ENCODE measurements around the gene ETV7. TPM values are rescaled to one million over a fixed set of nuclear protein-coding genes. Genes with fewer than 3 reads are reported as not detected.

The ETV7 gene
- total RNA-seq, 2 experiments from 2014 or later, result 0.51 to 0.86 TPM

GRCh38 chr6:36324191-36324590 is 63.3 kb downstream of the ETV7 start:
- POLR2A ChIA-PET, result no interaction called here
- H3K27me3 Mint-ChIP-seq, result no peaks in the 10 kb centered on the region
- H3K4me1 Mint-ChIP-seq (ENCODE audit: low read depth), result no peaks in the 10 kb centered on the region
- intact Hi-C loops (cut with micrococcal nuclease), result no loop called here
- DNase-seq, result no peak
- TF ChIP-seq CTCF (IDR thresholded peaks at IDR 0.05), result no peak
- CTCF ChIA-PET, result interaction anchor here (1.0 to 3.8 kb wide), 2 partner anchors 16 to 22 kb away, joined by 4 to 20 read pairs; no protein-coding TSS in a partner anchor
- no peak for ATAC-seq
- no peaks in the 10 kb centered on the region for H3K9me3 Mint-ChIP-seq
- no peaks in the 10 kb centered on the region for H3K36me3 Mint-ChIP-seq (ENCODE audit: low read depth)
- H3K4me3 Mint-ChIP-seq, result no peak overlapping the region
- H3K27ac Mint-ChIP-seq, result no peak overlapping the region

- CTCF ChIA-PET, result interaction anchor here (3.8 to 9.3 kb wide), 2 partner anchors 17 to 19 kb away, joined by 20 to 60 read pairs; no protein-coding TSS in a partner anchor
- POLR2A ChIA-PET, result no interaction called here
- intact Hi-C loops (cut with micrococcal nuclease), result no loop called here
- Mint-ChIP-seq H3K4me1 (ENCODE audit: low read depth) (no peaks in the 10 kb centered on the region), H3K36me3 (ENCODE audit: low read depth) (no peaks in the 10 kb centered on the region), H3K4me3 (no peak overlapping the region), H3K27ac (no peak overlapping the region), H3K9me3 (no peaks in the 10 kb centered on the region), H3K27me3 (no peaks in the 10 kb centered on the region)
- ATAC-seq (no peak), DNase-seq (no peak)
- no peak for TF ChIP-seq CTCF (IDR thresholded peaks at IDR 0.05)
These were observed 64.4 kb downstream of the ETV7 start for GRCh38 chr6:36323062-36323461.

- ChIA-PET CTCF (interaction anchor here (1.3 to 9.3 kb wide), 3 partner anchors 18 to 71 kb away, joined by 3 to 60 read pairs (median 6); no protein-coding TSS in a partner anchor), POLR2A (no interaction called here)
- intact Hi-C loops (cut with micrococcal nuclease), result no loop called here
- no peak for DNase-seq
- Mint-ChIP-seq H3K9me3 (no peaks in the 10 kb centered on the region), H3K27ac (no peak overlapping the region), H3K4me3 (no peak overlapping the region), H3K27me3 (no peaks in the 10 kb centered on the region), H3K4me1 (ENCODE audit: low read depth) (no peaks in the 10 kb centered on the region), H3K36me3 (ENCODE audit: low read depth) (no peaks in the 10 kb centered on the region)
- ATAC-seq, result no peak
- no peak for TF ChIP-seq CTCF (IDR thresholded peaks at IDR 0.05)
These were observed 64.9 kb downstream of the ETV7 start for GRCh38 chr6:36322591-36322990.

- ChIA-PET CTCF (interaction anchor here (2.0 to 9.3 kb wide), 2 partner anchors 16 to 21 kb away, joined by 9 to 60 read pairs; no protein-coding TSS in a partner anchor), POLR2A (interaction anchor here (0.6 to 0.7 kb wide), 2 partner anchors 43 to 66 kb away, joined by 3 read pairs; no protein-coding TSS in a partner anchor)
- no peak for ATAC-seq
- Mint-ChIP-seq H3K27ac (no peak overlapping the region), H3K4me1 (ENCODE audit: low read depth) (no peaks in the 10 kb centered on the region), H3K36me3 (ENCODE audit: low read depth) (no peaks in the 10 kb centered on the region), H3K27me3 (no peaks in the 10 kb centered on the region), H3K9me3 (no peaks in the 10 kb centered on the region), H3K4me3 (no peak overlapping the region)
- intact Hi-C loops (cut with micrococcal nuclease), result no loop called here
- no peak for DNase-seq
- TF ChIP-seq CTCF (IDR thresholded peaks at IDR 0.05), result no peak
These were observed 67.0 kb downstream of the ETV7 start for GRCh38 chr6:36320475-36320874.

GRCh38 chr6:36319821-36320220 is 67.6 kb downstream of the ETV7 start:
- no peak for TF ChIP-seq CTCF (IDR thresholded peaks at IDR 0.05)
- CTCF ChIA-PET, result interaction anchor here (0.7 to 9.3 kb wide), 4 partner anchors 16 to 463 kb away, joined by 3 to 60 read pairs (median 6); no protein-coding TSS in a partner anchor
- H3K4me3 Mint-ChIP-seq, result no peak overlapping the region
- no peaks in the 10 kb centered on the region for H3K27me3 Mint-ChIP-seq
- DNase-seq (no peak), ATAC-seq (no peak)
- H3K27ac Mint-ChIP-seq, result no peak overlapping the region
- intact Hi-C loops (cut with micrococcal nuclease), result no loop called here
- H3K36me3 Mint-ChIP-seq (ENCODE audit: low read depth), result no peaks in the 10 kb centered on the region
- H3K4me1 Mint-ChIP-seq (ENCODE audit: low read depth), result no peaks in the 10 kb centered on the region
- H3K9me3 Mint-ChIP-seq, result no peaks in the 10 kb centered on the region
- POLR2A ChIA-PET, result no interaction called here

All from activated CD8-positive, alpha-beta T cell treated with anti-CD3 and anti-CD28 coated beads for 36 hours (primary cell).